HG03060 (cell line): Measurements from ENCODE around the gene TRAPPC2L.

Experiments
- ATAC-seq: cut with Tn5 transposase; IDR thresholded peaks from one replicate; pipeline ENCODE4 v1.9.1; 2021; ENCODE audit warnings: low read depth, moderate number of reproducible peaks; ENCODE audit not compliant: unreplicated experiment

The TRAPPC2L gene

GRCh38 chr16:88874938-88875599 lies 18.1 kb downstream of the TRAPPC2L start:
- ATAC-seq = no peak

GRCh38 chr16:88875703-88876234 lies 18.8 kb downstream of the TRAPPC2L start:
- no peak for ATAC-seq

- ATAC-seq = no peak
Measured at GRCh38 chr16:88876942-88877526, 20.1 kb downstream of the TRAPPC2L start.

GRCh38 chr16:88877564-88878289 lies 20.8 kb downstream of the TRAPPC2L start:
- no peak for ATAC-seq

GRCh38 chr16:88878356-88878755 lies 21.4 kb downstream of the TRAPPC2L start:
- no peak for ATAC-seq

GRCh38 chr16:88878967-88879787 lies 22.2 kb downstream of the TRAPPC2L start:
- ATAC-seq = no peak

GRCh38 chr16:88879788-88880055 lies 22.8 kb downstream of the TRAPPC2L start:
- ATAC-seq = no peak

- no peak for ATAC-seq
Measured at GRCh38 chr16:88880226-88881006, 23.5 kb downstream of the TRAPPC2L start.

GRCh38 chr16:88881007-88881615 lies 24.2 kb downstream of the TRAPPC2L start:
- no peak for ATAC-seq

- ATAC-seq = no peak
Measured at GRCh38 chr16:88881675-88882357, 24.9 kb downstream of the TRAPPC2L start.

- no peak for ATAC-seq
Measured at GRCh38 chr16:88882358-88883030, 25.6 kb downstream of the TRAPPC2L start.

GRCh38 chr16:88883117-88883895 lies 26.4 kb downstream of the TRAPPC2L start:
- no peak for ATAC-seq

GRCh38 chr16:88883946-88884345 lies 27.0 kb downstream of the TRAPPC2L start:
- ATAC-seq = no peak

GRCh38 chr16:88884569-88885271 lies 27.8 kb downstream of the TRAPPC2L start:
- ATAC-seq = no peak

GRCh38 chr16:88885693-88886280 lies 28.9 kb downstream of the TRAPPC2L start:
- no peak for ATAC-seq

GRCh38 chr16:88886420-88886844 lies 29.5 kb downstream of the TRAPPC2L start:
- no peak for ATAC-seq
